ENCODE results near the gene CEP72. TPM values are rescaled to one million over a fixed set of nuclear protein-coding genes. Genes with fewer than 3 reads are reported as not detected.
"Not testable (repeated sequence)": the region's sequence is repeated elsewhere in the genome, so short reads cannot be mapped to it uniquely, and the experiment has no call there.

The CEP72 gene
- total RNA-seq, 1 experiment from 2014 or later, result 14.8 TPM

GRCh38 chr5:672329-673160 lies 60.4 kb downstream of the CEP72 start:
- peak; percentile 47 for DNase-seq (ENCODE audit: low spot score)

GRCh38 chr5:673161-673830 lies 61.2 kb downstream of the CEP72 start:
- DNase-seq (ENCODE audit: low spot score), result no peak

DNA sequence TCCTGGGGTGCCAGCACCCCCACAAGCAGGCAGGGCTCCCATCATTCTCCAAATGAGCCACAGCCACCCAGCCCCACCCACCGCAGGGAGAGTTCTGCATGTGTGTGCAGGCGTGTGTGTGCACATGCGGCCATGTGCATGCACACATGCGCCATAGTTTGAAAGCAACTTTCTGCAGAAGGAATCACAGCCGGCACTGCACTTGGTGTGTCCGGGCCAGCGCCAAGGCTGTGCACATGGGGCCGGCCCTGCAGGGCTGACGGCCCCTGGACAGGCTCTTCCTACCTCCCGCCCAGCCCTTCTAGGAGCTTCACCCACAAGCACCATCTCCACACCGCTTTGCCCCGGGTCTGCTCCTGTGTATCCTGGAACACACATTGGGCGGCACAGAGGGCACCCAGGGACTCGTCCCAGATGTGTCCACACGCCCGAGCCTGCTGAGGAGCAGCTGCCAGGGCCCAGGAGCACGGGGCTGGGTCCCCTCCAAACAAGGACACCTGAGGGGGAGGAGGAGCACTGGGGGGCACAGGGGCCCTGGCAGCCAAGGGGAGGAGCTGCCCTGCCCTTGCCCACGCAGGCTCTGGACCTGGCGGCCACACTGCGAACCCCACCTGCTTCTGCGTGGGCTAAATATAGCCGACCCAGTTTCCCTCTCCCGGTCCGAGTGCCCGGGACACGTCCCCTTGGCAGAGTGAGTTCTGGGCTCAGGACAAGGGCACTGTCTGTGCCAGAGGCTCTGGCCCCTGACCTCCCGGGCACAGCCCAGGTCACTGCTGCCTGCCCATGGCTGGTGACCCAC lies 61.9 kb downstream of the CEP72 start:
- no peak for DNase-seq (ENCODE audit: low spot score)

DNA sequence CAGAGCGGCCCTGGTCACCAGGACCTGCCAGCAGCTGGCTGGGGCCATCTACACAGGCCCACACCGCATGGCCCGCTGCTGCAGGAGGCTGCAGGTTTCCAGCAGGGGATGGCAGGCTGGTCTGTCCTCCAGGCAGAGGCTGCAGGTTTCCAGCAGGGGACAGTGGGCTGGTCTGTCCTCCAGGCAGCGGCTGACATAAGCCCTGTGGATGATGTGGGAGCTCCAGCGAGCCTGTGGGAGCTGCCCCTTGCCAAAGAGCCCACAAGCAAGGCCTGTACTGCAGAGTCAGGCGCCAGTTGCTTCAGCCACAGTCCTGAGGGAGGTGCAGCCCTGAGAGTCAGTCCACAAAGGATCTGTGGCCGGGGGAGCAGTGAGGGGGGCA lies 62.5 kb downstream of the CEP72 start:
- no peak for DNase-seq (ENCODE audit: low spot score)

- DNase-seq (ENCODE audit: low spot score), result no peak
Observed at GRCh38 chr5:675111-675870, 63.2 kb downstream of the CEP72 start.

DNA sequence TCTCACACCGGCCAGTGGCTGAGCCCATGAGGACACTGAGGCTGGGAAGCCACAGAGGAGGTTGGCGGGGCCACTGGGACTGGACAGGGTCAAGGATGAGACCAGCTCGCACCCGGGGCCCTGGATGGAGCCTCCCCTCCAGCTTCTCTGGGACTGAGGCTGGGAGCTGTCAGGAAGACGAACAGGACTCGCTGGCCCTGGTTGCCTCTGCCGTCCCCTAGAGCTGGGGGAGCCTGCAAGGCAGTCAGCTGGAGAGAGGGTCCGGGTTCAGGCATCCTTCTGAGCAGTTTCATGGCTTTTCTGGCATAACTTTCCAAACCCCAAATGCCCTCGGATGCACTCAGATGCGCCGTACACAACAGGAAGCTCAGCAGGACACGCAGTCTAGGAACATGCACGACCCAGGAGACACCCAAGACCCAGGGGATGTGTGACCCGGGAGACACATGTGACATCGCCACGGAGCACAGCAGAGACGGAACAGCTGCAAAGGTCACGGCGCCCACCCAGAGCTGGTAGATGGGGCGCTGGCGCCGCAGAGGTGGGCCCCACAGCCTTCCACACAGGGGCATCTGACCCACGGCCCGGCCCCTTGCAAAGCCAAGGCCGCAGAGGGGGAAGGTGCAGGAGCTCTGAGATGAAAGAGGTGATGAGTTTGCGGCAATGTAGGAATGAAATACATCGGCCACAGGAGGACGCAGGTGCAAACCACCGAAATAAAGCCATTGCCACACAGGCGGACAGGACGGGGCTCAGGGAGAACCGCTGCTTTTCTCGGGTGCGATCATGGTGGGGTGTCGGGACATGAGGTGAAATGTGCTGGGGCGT lies 63.9 kb downstream of the CEP72 start:
- DNase-seq (ENCODE audit: low spot score), result no peak

DNA sequence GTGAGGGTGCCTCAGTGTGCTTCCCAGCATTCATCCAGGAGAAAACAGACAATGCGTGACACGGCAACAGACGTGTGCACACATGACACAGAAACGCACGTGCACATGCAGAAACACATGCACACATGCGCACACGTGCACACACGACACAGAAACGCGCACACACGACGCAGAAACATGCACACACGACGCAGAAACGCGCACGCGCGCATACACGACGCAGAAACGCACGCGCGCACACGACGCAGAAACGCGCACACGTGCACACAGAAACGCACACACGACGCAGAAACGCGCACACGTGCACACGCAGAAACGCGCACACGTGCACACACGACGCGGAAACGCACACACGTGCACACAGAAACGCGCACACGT lies 64.5 kb downstream of the CEP72 start:
- no peak for DNase-seq (ENCODE audit: low spot score)

GRCh38 chr5:677131-678101 lies 65.3 kb downstream of the CEP72 start:
- DNase-seq (ENCODE audit: low spot score), result no peak

DNA sequence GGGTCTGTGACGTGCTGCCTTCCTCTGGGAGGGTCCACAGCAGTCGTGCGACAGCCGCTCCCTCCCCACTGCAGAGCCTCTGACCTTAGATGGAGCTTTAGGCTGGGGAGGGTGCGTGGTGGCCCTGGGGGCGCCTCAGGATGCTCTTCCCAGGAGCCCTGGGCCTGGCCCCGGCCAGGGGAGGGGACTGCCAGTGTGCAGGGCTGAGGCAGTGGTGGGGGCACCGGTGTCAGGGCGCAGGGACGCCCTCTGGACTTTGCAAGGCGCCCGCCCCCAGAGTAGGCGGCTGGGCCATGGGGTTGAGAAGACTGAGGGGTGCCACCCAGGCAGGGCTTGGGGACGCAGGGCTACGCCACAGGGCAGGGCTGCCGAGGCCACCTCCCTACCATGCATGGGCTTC lies 66.4 kb downstream of the CEP72 start:
- DNase-seq (ENCODE audit: low spot score), result not testable (repeated sequence)

- not testable (repeated sequence) for DNase-seq (ENCODE audit: low spot score)
Observed at GRCh38 chr5:679166-679895, 67.2 kb downstream of the CEP72 start.

- not testable (repeated sequence) for DNase-seq (ENCODE audit: low spot score)
Observed at GRCh38 chr5:680118-680795, 68.1 kb downstream of the CEP72 start.

DNA sequence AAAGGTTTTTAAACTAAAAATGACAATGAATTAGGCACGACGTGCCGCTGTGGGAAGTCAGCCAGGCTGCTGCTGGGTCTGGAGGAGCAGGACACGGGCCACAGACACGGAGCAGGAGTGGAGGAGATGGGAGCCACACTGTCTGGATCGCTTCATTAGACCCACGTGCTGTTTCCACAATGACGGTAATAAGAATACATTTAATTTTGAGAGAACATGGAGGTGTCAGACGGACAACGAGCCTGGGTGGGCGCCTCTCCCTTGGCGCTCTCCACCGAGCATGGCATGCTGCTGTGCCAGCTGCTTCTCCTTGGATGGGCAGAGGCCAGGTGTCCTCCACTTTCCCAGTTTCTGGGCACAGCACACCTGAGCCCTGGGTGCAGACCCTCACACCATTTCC lies 68.7 kb downstream of the CEP72 start:
- not testable (repeated sequence) for DNase-seq (ENCODE audit: low spot score)

DNA sequence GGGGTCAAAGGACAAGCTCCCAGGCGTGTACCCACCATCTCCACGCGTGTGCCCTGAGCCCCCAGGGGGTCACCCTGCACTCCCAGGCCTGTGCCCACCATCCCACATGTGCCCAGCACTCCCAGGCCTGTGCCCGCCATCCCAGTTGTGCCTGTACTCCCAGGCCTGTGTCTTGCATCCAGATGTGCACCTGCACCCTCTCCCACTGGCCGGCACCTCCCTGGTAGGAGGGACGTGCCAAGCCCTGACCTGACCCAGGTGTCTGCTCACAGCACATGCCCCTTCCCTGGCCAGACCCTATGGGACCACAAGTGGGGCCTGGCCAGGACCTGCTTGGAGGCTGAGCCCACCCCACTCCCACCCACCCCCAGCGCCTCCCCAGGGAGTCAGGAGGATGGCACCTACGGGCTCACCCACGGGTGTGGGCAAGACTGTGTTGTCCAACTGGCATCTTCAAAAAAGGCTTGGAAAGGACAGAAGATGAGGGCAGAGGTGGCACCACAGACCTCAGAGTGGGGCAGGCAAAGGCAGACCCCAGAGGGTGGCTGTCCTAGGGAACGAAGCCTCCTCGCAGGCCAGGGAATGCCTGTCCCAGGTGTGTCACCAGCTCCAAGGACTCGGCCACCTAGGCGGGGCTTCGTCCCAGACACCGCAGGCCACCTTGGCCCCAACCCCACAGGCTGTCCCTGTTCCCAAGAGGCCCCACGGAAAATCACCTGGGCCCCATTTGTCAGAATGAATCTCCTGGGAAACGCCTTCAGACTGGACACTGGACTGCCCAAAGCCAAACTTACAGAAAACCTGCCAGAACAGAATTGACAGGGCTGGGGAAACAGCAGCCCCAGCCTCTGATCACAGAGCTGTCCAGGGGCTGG lies 69.4 kb downstream of the CEP72 start:
- DNase-seq (ENCODE audit: low spot score), result not testable (repeated sequence)

GRCh38 chr5:682216-682615 lies 70.1 kb downstream of the CEP72 start:
- not testable (repeated sequence) for DNase-seq (ENCODE audit: low spot score)

DNA sequence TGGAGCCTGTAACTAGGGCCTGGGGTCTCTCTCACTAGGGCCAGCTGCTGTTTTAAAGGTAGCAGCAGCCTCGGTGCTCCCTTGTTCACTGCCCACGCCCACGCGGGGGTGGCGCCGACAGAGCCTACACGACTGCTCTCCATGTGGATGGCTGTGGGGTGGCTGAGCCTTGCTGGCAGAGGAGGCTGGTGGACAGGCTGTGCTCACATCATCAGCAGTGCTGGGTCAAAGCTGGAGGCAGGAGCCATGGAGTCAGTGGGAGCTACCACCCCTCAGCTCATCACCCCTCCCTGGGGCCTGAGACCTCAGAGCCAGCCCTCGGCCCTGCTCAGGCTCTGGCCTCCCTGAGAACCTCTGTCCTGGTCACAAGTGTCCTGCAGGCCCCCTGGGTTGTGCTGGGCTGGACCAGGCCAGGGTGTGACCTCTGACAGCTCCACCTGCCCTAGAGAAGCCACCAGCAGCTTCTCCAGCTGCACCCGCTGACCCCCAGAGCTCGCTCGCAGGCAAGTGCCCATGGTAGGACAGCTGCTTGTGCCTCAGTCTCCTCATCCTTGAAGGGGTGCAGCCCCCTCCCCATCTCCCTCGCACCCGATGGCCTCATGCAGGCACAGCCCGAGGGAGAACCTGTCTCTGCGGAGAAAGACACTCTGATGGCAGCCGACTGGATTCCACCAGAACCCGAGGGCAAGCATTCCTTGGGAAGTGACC lies 70.7 kb downstream of the CEP72 start:
- DNase-seq (ENCODE audit: low spot score), result not testable (repeated sequence)

Measured in A172 (cell line).